ENCODE results near the gene ZFP36L2.
"Not testable (repeated sequence)": the region's sequence is repeated elsewhere in the genome, so short reads cannot be mapped to it uniquely, and the experiment has no call there.

ZFP36L2 gene

DNA sequence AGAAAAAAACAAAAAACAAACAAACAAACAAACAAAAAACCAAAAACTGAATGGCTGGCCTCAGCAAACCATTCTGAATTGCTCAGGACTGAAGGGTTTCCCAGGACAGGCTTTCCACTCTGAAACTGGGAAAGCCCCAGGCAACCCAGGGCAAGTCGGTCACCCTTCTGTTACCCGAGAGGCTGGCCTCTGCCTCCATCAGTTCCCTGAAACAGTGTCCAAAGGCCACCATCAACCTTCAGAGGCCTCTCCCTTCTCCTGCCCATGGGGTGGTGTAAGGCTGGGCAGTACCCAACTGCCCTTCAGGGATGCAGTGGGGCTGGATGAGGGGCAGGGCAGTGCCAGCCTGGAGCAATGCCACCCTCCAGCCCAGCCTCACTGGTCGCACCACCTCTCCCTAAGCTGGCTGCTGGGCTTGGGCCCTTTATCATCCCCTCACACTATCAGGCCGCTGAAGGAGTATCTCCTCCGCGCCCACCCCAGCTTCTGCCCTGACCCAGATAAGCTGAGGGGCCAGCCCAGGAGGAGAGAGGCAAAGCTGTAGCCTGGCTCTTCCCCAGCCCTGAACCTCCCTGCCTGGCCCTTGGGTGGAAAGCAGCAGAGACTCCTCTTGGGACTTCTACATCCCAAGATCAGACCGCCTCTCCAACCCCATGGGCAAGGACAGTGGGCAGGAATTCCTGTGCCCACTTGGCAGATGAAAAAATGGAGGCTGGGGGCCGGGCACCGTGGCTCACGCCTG, 35.9 kb downstream of the ZFP36L2 start:
- DNase-seq (ENCODE audit: extremely low read depth, low read depth), result no peak
- H3K4me3 ChIP-seq (replicated peaks; ENCODE audit: low read depth, low read length), result no peak overlapping the region
- TF ChIP-seq, protein P1, sequence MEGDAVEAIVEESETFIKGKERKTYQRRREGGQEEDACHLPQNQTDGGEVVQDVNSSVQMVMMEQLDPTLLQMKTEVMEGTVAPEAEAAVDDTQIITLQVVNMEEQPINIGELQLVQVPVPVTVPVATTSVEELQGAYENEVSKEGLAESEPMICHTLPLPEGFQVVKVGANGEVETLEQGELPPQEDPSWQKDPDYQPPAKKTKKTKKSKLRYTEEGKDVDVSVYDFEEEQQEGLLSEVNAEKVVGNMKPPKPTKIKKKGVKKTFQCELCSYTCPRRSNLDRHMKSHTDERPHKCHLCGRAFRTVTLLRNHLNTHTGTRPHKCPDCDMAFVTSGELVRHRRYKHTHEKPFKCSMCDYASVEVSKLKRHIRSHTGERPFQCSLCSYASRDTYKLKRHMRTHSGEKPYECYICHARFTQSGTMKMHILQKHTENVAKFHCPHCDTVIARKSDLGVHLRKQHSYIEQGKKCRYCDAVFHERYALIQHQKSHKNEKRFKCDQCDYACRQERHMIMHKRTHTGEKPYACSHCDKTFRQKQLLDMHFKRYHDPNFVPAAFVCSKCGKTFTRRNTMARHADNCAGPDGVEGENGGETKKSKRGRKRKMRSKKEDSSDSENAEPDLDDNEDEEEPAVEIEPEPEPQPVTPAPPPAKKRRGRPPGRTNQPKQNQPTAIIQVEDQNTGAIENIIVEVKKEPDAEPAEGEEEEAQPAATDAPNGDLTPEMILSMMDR (IDR thresholded peaks at IDR 0.05; ENCODE audit: low read depth, low read length, missing control alignments), result no peak

DNA sequence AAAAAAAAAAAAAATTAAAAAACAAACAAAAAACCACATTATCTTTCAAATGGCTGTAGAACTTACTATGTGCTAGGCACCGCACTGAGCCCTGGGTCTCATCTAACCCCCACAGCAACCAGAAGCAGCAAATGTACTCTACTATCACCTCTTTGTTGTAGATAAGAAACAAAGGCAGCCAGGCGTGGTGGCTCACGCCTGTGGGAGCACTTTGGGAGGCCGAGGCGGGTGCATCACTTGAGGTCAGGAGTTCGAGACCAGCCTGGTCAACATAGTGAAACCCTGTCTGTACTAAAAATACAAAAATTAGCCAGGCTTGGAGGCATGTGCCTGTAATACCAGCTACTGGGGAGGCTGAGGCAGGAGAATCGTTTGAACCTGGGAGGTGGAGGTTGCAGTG, 36.5 kb downstream of the ZFP36L2 start:
- DNase-seq (ENCODE audit: extremely low read depth, low read depth); H3K4me3 ChIP-seq (replicated peaks; ENCODE audit: low read depth, low read length): not testable (repeated sequence)

DNA sequence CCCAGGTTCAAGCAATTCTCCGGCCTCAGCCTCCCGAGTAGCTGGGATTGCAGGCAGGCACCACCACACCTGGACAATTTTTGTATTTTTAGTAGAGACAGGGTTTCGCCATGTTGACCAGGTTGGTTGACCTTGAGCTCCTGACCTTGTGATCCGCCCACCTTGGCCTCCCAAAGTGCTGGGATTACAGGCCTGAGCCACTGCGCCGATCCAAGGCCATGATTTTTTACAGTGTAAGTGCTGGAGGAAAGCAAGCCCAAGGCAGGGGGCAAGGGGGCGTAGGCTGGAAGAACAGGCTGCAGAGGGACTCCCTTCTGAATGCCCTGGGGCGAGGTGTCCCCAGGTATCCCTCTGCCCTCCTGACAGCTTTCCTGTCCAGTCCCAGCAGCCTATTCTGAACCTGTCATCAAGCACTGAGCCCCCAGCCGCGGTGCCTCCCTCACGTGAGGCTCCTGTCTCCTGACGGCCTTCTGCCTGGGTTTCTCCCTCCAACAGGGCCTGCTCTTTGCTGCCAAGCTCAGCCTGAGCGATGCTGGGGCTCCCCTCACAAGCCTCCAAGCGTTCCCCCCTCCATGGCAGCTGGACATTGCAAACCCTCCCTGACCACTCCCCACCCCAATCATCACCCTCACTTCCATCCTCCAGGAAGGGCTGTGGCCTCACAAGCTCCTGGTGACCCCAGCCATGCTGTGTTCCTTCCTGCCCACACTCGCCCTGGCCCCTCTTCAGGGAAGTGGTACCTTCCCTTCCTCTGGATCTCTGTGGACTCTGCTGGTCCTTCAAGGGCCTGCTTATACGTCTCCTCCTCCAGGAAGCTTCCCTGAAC, 37.6 kb downstream of the ZFP36L2 start:
- DNase-seq (ENCODE audit: extremely low read depth, low read depth), result no peak
- H3K4me3 ChIP-seq (replicated peaks; ENCODE audit: low read depth, low read length), result no peak overlapping the region
- TF ChIP-seq, protein P1 (IDR thresholded peaks at IDR 0.05; ENCODE audit: low read depth, low read length, missing control alignments), result no peak

DNA sequence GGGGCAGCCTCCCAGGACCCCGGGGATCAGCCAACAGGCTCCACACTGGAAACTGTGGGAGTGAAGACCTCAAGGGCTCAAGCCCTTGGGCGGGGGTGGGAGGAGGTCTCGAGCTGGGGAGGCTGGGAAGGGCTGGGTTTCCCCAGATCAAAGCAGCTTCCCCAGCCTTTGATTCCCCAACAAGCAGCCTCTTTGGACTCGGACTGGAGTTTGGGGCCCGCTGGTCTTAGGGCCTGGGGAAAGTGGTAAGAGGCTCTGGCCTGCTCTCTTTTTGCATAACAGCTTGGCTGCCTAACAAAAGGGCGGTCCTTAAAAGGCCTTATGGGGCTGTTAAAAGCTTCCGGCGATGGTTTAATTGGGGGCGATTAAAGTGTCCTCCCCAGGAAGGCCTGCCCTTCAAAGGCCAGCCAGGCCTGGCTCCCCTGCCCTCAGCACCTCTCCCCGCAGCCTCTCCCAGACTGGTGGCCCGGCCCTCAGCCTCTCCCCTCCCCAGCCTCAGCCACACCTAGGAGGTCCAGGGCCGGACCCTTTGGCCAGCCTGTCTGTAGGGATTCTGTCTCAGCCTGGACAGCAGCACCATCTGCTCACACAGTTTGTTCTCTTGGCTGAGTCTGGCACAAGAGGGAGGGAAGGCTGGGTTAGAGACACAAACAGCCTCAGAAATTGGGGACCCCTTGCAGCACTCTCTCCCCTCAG, 39.6 kb downstream of the ZFP36L2 start:
- no peak for DNase-seq (ENCODE audit: extremely low read depth, low read depth)
- H3K4me3 ChIP-seq (replicated peaks; ENCODE audit: low read depth, low read length), result no peak overlapping the region
- TF ChIP-seq, protein P1 (IDR thresholded peaks at IDR 0.05; ENCODE audit: low read depth, low read length, missing control alignments), result no peak

DNA sequence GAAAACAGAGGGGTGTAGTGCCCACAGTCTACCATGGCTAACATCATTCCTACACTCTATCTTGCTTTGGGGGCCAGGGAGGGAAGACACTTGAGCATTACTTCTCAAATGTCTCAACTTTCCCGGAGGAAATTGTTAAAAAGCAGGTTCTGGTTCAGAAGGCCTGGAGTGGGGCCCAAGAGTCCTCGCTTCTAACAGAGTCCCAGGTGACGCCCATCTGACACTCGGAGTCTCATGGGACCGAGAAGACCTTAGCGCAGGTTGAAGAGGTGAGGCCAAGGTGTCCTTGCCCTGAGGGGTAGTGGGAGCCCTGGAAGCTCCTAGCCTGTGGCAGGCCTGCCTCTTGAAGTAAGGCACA, 40.1 kb downstream of the ZFP36L2 start:
- no peak for DNase-seq (ENCODE audit: extremely low read depth, low read depth)
- TF ChIP-seq, protein P1 (IDR thresholded peaks at IDR 0.05; ENCODE audit: low read depth, low read length, missing control alignments), result no peak
- no peak overlapping the region for H3K4me3 ChIP-seq (replicated peaks; ENCODE audit: low read depth, low read length)

DNA sequence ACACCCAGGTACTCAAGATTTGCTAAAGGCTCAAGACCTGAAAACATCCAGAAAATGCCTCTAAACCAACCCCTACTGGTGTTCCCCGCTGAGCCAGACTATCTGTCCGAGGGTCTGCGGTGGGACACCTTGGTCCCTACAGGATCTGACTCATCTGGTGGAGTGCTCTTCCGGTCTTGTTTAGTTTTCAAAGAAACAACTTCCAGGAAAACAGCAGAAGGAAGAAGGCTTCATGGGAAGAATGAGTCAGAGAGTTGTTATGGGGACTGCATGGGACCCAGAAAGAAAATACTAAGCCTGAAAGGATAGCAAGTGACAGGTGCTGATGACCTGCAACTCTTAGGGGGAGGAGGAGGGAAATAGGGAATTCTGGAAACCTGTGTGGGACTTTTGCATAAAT, 41.3 kb downstream of the ZFP36L2 start:
- H3K4me3 ChIP-seq (replicated peaks; ENCODE audit: low read depth, low read length), result no peak overlapping the region
- no peak for DNase-seq (ENCODE audit: extremely low read depth, low read depth)
- TF ChIP-seq, protein P1 (IDR thresholded peaks at IDR 0.05; ENCODE audit: low read depth, low read length, missing control alignments), result no peak

DNA sequence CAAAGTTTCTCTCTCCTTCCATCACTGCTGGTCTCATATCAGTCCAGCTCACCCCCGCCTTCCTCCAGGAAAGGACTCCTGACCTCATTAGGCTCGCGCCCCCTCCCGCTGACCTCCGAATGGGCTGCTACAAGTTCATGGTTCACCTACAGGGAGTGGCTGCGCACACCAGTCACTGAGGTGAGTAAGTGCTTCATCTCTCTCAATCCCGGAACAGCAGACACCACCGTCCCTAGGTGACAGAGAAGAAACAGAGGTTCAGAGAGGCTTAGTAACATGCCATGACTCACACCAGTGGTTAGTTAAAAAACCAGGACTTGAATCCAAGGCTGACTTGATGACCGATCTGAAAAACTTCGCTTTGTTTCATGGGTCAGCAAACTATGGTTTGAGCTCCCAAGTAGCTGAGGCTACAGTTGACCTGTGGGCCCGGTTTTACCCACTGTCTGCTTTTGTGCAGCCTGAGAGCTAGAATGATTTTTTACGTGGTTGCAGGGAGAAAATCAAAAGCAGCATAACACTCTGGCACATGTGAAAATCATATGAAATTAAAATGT, 42.0 kb downstream of the ZFP36L2 start:
- TF ChIP-seq, protein P1 (IDR thresholded peaks at IDR 0.05; ENCODE audit: low read depth, low read length, missing control alignments), result no peak
- no peak for DNase-seq (ENCODE audit: extremely low read depth, low read depth)
- H3K4me3 ChIP-seq (replicated peaks; ENCODE audit: low read depth, low read length), result no peak overlapping the region
